G401.6 (cell line): ENCODE measurements around the gene GRIN2A.

Experiments used
- FAIRE-seq: peaks from 2 replicates; lab custom pipeline; 2012; peaks lifted over from hg19 to GRCh38; lab: Jason Lieb, UNC

The GRIN2A gene

GRCh38 chr16:9965079-9965478 is 217.1 kb downstream of the GRIN2A start:
- FAIRE-seq: no peak

GRCh38 chr16:9964426-9964825 is 217.8 kb downstream of the GRIN2A start:
- no peak for FAIRE-seq

DNA sequence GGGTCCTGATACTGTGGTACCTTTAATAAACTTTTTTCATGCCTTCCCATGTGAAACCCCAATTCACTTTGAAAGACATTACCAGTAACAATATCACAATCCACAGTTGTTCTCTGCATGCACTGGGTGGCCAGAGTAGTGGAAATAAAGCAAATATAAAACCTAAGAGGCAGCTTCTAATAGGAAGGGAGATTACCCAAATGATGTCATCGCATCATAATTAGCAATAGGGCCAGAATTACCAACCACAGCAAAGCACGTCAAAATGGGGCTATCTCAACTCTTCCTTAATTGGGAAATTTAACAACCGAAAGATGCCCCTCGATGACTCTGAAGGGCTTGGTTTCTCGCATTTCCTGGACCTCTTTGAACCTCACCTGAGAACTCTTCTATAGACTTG is 224.8 kb downstream of the GRIN2A start:
- FAIRE-seq: no peak

DNA sequence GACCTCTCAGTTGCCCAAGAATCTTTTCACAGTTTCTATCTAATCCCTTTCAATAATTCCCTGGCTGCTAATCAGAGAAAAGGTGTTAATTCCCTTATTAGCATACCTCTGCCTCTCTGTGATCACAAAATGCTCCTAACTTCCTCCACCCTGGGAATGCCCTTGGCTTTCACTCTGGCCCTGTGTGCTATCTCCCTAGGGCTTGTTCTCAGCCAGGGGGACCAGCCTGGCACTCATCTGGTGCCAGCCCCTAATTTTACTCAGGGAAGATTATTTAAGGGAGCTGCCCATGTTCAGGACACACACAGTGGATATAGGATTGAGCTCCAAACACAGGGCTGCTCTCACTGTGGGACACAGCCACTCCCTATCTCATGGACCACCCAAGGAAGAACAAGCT is 225.2 kb downstream of the GRIN2A start:
- no peak for FAIRE-seq

GRCh38 chr16:9955677-9956076 is 226.6 kb downstream of the GRIN2A start:
- no peak for FAIRE-seq

DNA sequence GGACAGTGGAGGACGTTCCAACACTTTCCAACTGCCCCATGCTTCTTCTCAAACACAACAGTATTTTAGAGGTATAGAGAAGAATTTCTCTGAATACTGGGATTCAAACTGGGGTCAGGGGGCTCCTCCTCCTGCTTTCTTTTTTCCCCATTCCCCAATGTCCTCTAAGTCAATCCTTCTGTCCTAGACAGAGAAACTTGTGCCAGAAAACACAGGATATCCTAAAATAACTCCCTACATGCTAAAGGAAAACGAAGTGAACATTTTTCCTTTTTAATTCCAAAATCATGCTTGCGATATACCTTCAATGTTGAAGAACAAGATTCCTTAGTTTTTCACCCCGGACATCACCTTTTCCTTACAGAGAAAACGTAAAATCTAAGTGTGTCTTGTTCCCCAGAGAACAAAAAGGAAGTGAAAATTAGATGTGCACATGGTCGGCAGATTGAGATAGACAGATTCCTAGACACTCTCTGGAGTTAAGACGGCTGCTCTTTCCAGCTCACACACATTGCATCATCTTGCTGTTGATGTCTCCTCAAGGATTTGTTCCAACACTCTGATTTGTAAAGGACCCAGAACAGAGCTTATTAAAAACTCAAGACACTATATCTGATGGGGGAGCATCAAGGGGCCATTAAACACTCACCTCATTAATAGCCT is 228.2 kb downstream of the GRIN2A start:
- no peak for FAIRE-seq

GRCh38 chr16:9950658-9951057 is 231.6 kb downstream of the GRIN2A start:
- no peak for FAIRE-seq

DNA sequence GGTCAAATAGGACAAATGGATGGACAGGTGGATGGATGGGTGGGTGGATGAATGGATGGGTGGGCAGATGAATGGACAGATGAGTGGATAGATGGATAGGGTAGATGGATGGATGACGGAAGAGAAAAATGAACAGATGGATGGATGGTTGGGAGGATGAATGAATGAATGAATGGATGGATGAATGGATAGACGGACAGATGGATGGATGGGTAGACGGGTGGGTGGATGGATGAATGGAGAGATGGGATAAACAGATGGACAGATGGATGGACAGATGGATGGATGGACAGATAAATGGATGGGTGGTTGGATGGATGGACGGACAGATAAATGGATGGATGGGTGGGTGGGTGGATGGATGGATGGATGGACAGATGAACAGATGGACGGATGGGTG is 232.8 kb downstream of the GRIN2A start:
- FAIRE-seq: no peak

- FAIRE-seq: no peak
Observed at GRCh38 chr16:9948933-9949332, 233.3 kb downstream of the GRIN2A start.

DNA sequence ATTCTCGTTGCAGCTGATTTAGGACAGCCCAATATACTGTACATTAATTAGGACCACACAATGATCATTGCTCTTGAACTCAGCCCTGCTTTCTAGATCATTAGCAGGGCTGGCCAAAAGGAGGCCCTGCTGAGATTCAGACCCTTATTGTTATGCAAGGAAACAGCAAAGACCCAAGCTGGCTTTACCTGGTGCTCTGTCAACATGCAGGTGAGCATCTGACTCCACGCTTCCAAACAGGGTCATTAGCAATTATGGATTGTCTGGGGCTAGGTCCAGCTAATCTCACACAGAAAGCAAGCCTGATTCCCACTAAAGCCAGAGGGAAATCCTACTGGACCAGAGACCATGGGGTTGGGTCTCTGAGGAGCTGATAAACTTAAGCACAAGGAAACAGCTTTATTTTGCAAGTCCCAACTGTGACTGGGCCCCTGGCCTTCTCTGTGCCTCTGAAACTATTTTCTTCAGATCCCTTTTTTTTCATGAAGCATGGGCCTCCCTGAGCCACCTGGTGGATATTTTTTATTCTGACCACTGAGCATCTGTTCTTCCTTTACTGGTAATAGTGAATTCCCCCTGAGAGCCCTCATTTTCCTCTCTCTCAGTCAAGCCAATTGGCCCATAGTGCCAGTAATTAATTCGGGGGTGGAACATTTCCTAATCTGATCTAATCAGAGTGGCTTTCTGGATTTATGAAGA is 236.1 kb downstream of the GRIN2A start:
- FAIRE-seq: no peak

- FAIRE-seq: no peak
Observed at GRCh38 chr16:9943121-9943520, 239.1 kb downstream of the GRIN2A start.

DNA sequence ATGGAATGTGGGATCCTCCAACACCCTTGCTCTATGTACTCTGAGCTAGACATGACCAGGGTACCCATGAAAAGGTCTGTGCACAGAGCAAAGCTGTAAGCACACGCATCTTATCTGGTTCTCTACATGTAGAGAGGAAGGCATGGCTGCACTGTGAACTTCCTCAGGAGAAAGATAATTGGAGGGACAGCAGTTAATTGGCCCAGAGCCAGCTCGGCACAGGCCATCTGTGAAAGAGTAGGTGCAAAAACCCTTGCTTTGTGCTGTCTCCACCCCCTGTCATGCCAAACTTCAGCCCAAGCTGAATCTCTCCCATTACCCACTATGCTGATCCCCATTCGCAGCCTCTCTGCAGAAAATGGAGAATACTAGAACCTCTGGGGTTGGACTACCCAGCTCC is 241.0 kb downstream of the GRIN2A start:
- FAIRE-seq: no peak

DNA sequence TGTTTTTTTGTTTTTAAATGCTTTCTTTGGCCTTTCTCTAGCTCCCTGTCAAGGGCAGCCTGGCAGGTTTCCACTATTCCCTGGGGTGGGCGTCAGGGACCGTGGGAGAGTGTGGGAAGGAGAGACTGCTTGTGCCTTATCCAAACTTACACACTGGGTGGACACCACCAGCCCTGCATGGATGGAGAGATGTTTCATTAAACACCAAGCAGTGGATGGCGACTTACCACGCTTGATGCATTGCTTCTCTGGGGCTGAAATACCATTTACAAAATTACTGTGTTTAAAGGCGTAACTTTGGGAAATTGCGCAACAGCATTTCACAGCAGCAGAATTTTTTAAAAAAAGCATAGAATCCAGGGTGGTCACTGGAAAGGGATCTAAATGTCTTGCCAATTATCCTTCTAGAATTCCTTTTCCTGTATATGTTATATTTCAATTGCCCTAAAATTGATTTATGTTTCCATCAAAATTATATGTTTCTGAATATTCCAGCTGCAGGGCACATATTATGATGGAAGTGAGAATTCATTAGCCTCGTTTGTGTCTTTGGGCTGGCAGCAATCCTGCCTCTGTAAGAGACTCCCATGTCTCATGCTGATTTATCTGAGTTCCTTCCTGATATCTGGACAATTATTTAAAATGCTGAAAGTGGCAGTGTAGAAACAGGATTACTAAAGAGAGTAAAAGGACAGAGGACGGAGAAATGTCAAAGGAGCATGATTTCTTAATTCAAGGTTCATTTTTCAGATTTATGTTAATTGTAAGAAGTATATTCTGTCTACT is 247.3 kb downstream of the GRIN2A start:
- no peak for FAIRE-seq

DNA sequence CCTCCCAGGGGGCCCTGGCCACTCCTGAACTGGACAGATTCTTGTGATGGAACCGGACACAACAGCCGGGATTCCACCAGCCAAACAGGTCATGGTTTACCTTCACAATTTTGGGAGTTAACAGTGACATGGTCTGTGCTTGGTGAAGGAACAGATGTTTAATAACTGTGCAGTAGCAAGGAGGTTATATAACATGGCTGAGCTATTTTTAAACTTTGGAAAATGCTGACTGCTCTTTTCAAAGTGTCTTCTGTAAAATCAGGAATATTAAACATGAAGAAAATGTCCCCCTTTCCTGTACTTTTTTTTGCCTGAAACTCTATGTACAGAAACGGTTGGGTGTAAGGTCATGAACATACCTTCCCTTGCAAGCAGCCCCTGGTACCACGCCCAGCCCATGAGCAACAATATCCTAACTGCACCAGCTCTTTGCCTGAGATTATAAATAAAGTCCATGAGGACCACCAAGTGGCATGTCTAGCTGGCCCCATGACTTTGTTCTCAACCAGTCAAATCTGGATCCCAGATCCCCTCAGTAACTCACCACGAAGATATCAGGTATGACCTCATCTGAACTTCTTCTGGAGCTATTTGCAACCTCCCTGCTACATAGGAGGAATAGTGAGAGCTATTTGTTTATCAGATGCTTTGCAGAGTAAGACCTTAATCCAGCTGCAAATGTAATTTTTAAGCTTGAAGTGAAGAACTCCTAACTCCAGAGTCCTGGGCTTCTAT is 249.1 kb downstream of the GRIN2A start:
- FAIRE-seq: no peak

DNA sequence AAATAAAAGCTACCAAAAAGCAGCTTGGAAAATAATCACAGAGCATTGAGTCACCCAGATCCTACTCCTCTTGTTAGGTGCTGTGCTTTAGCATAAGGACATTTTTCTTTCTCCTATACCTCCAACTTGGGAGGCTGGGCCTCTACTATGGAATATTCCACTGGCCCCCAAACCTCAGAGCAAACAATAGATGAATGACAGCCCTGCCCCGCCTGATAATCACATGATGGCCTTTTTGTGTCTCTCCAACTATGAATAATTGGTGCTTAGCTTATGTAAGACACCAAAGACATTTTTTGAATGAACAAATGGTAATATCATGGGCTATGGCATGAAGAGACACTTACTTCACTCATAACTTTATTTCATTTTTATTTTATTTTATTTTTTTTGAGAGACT is 250.2 kb downstream of the GRIN2A start:
- FAIRE-seq: no peak

GRCh38 chr16:9929836-9930235 is 252.4 kb downstream of the GRIN2A start:
- FAIRE-seq: no peak

DNA sequence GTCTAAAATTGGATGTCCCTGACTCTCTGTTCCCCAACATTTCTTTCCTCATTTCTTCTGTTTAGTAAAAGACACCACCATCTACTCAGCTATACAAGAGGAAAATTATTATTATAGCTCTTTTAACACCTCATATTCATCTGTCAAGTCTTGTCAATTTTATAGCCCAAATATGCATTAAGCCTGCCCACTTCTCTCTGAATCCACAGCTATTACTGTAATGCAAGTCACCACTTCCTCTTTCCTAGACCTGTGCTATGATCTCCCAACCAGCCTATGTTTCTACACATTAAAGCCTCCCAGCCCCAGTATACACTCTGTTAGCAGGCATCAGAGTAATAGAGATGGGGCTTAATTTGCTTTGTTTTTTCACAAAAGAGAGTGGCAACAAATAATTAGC is 252.9 kb downstream of the GRIN2A start:
- FAIRE-seq: no peak

GRCh38 chr16:9922441-9922840 is 259.8 kb downstream of the GRIN2A start:
- FAIRE-seq: no peak

DNA sequence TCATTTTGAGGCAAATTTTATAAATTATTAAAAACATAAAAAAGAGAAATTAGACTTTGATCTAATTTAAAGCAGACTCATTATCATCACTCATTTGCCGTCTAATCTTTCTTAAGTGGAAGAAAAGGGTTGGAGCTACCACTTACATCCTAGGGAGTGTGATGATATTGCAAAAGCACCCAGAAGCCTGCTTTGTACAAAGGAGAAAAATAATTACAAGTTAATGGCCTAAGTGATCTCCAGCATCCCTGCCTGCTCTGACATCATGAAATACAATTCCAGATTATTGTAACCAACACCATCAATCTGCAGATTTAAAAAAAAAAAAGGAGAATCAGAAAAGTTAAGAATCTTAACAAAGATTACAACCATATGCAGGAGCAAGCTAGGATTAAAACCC is 260.2 kb downstream of the GRIN2A start:
- no peak for FAIRE-seq

- no peak for FAIRE-seq
Observed at GRCh38 chr16:9919460-9919859, 262.8 kb downstream of the GRIN2A start.

DNA sequence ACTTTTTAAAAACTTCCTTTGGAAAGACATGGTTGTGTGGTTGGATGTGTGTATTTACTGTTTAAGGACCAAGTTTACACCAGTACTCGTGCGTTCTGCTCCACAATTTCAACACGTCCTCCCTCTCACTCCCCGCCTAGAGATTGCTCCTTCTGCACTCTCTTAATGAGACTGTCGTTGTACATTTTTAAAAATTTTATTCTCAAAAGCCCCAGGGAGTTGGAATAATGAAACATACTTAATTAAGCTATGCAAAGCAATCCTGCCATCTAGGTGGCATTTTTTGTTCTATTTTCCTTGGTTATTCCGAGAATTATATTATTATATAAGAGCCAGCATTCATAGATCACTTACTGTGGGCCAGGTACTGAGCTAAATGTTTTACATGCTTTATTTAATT is 264.5 kb downstream of the GRIN2A start:
- FAIRE-seq: no peak

DNA sequence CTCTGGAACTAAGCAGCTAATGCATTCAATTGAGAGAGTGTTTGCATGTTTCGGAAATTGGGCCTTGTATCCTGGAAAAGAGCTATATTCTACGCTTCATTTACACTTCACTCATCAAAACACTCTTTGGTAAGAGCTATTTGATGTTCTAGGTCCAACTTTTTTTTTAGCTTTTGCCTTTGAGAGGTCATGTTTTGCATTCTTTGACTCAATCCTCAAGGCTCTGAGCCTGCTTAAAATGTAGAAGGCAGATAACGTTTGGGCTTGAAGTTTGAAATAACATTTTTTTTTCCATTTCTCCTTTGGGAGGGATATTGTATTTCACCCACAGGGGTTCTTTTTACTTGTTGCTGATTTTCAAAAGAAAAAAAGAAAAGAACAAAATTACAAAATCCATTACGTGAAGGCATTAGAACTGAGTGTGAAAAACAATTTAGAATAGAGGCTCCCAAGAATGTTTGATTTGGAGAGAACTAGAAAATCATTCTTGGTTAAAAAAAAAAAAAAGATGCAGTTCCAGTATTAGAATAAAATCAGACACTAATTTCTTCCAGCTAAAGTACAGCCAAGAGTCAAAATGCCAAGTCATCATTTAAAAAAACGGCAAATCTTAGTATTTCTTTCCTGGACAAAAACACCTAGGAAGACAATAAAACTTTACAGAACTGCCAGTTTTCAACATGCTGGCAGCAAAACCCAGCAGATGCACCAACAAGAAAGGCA is 268.5 kb downstream of the GRIN2A start:
- FAIRE-seq: no peak
